Sigmoid colon (tissue), 7 donors: Measurements from ENCODE around the gene ULK3. TPM values are rescaled to one million over a fixed set of nuclear protein-coding genes. Genes with fewer than 3 reads are reported as not detected.

Experiments
- DNase-seq: peaks from one replicate; pipeline ENCODE4 v3.0.0-alpha.2; 2019
- H3K27ac ChIP-seq, 4 donors: fragments of 200-600 bp; sonication (generic); one replicate each; pipeline ENCODE4 v1.5.1; 2016 to 2019; ENCODE audit warnings: mild to moderate bottlenecking in 1 of 4
- H3K27me3 ChIP-seq, 3 donors: fragments of 200-600 bp; sonication (generic); one replicate each; pipeline ENCODE4 v1.5.1; 2019; ENCODE audit warnings: mild to moderate bottlenecking in 1 of 3
- H3K36me3 ChIP-seq, 4 donors: fragments of 200-600 bp; sonication (generic); one replicate each; pipeline ENCODE4 v1.5.1; 2016 to 2019
- H3K4me1 ChIP-seq, 4 donors: fragments of 200-600 bp; sonication (generic); one replicate each; pipeline ENCODE4 v1.5.1; 2017 to 2019
- H3K4me3 ChIP-seq, 4 donors: fragments of 200-600 bp; sonication (generic); one replicate each; pipeline ENCODE4 v1.5.1; 2017 to 2019; ENCODE audit warnings: mild to moderate bottlenecking in 2 of 4, moderate library complexity in 1 of 4
- H3K9me3 ChIP-seq, 4 donors: fragments of 200-600 bp in 3 of 4; sonication (generic) in 3 of 4; one replicate each; pipeline versions ENCODE4 v1.5.1 to v1.6.1; 2013 to 2019
- CTCF ChIP-seq, 4 experiments: fragments of 450-650 bp in 3 of 4; fragments of 200-600 bp in 1 of 4; IDR thresholded peaks; one replicate each; pipeline ENCODE4 v1.5.1; 2016 to 2019; ENCODE audit warnings: antibody characterized with exemption in 4 of 4, mild to moderate bottlenecking in 3 of 4, moderate library complexity in 2 of 4
- EP300 ChIP-seq, 4 donors: sonication (generic); formaldehyde crosslinking; IDR thresholded peaks; one replicate each; pipeline ENCODE4 v1.6.1; 2017; ENCODE audit warnings: antibody characterized with exemption in 4 of 4
- POLR2A ChIP-seq, 2 donors: fragments of 450-650 bp; IDR thresholded peaks; one replicate each; pipeline ENCODE4 v1.6.1; 2016; ENCODE audit warnings: antibody characterized with exemption in 2 of 2, mild to moderate bottlenecking in 2 of 2, moderate library complexity in 2 of 2
- POLR2AphosphoS5 ChIP-seq, 4 donors: sonication (generic); formaldehyde crosslinking; IDR thresholded peaks; one replicate each; pipeline ENCODE4 v1.6.1; 2017; ENCODE audit warnings: antibody characterized with exemption in 4 of 4
- WGBS, 2 donors: extraction: QIAGEN DNeasy Blood & Tissue Kit; methylation state at CpG; one replicate each; pipeline ENCODE4 v1.1.7; 2013; 5-methylcytosine and 5-hydroxymethylcytosine counted together
- intact Hi-C: fragments of 100-400 bp; cut with DNase I; formaldehyde crosslinking; loops from one replicate; pipeline ENCODE4 v1.15.1; 2023
- polyA plus RNA-seq, 3 donors: library from polyadenylated mRNA; stranded (reverse); fragments of 200-250 nt; gene quantifications; one replicate each; pipeline ENCODE4 v1.2.3, GENCODE V29; 2013
- total RNA-seq, 4 donors: library from RNA; depleted of rRNA; stranded (reverse); fragments of >200 nt; gene quantifications; one replicate each; pipeline ENCODE4 v1.1.0, GENCODE V29; 2016
- donor health status: healthy with polysubstance abuse.
- donor health status: Bipolar disorder and iron deficiency.
- donor health status: healthy.

The ULK3 gene
- total and polyA plus RNA-seq, 7 donors, result 21.1 to 48.6 (median 46.8) TPM

GRCh38 chr15:74827614-74828013 lies 15.3 kb downstream of the ULK3 start:
- WGBS, 2 donors, result 54 to 59% methylated on average over 5 of the region's 5 CpGs
- Histone ChIP-seq H3K36me3 (no peaks in the 10 kb centered on the region), H3K4me1 (peaks cover 0 to 11% (median 9%) of the 10 kb centered on the region in 4 donors), H3K27me3 (peaks cover 0 to 33% (median 25%) of the 10 kb centered on the region in 3 donors), H3K27ac (no peak overlapping the region), H3K9me3 (no peaks in the 10 kb centered on the region), H3K4me3 (no peak overlapping the region)
- intact Hi-C loops, result no loop called here
- no peak for TF ChIP-seq POLR2A (IDR thresholded peaks at IDR 0.05)
- no peak for TF ChIP-seq POLR2AphosphoS5 (IDR thresholded peaks at IDR 0.05)
- TF ChIP-seq CTCF (IDR thresholded peaks at IDR 0.05), result no peak
- TF ChIP-seq EP300 (IDR thresholded peaks at IDR 0.05), result no peak
- DNase-seq, result no peak

GRCh38 chr15:74826921-74827320 lies 16.0 kb downstream of the ULK3 start:
- H3K27ac ChIP-seq, result no peak overlapping the region
- WGBS, 2 donors, result 24 to 31% methylated on average over 21 of the region's 21 CpGs
- no peaks in the 10 kb centered on the region for H3K9me3 ChIP-seq
- DNase-seq, result no peak
- intact Hi-C loops, result no loop called here
- peaks cover 0 to 11% (median 9%) of the 10 kb centered on the region in 4 donors for H3K4me1 ChIP-seq
- H3K4me3 ChIP-seq, result no peak overlapping the region
- H3K27me3 ChIP-seq, result peaks cover 0 to 33% (median 25%) of the 10 kb centered on the region in 3 donors
- H3K36me3 ChIP-seq, result no peaks in the 10 kb centered on the region
- TF ChIP-seq CTCF (IDR thresholded peaks at IDR 0.05) (no peak), POLR2AphosphoS5 (IDR thresholded peaks at IDR 0.05) (no peak), POLR2A (IDR thresholded peaks at IDR 0.05) (no peak), EP300 (IDR thresholded peaks at IDR 0.05) (no peak)

GRCh38 chr15:74826364-74826819 lies 16.6 kb downstream of the ULK3 start, which contains the start of gene CPLX3:
Gene CPLX3 (plus strand): TSS chr15:74826627. CDS start chr15:74826704, 77 bp downstream.
- intact Hi-C loops, result no loop called here
- DNase-seq, result no peak
- Histone ChIP-seq H3K27ac (no peak within 1 kb of the TSS), H3K4me1 (peaks cover 0 to 11% (median 9%) of the 10 kb centered on the region in 4 donors), H3K4me3 (no peak within 1 kb of the TSS), H3K36me3 (no peaks in the 10 kb centered on the region), H3K27me3 (peaks cover 0 to 33% (median 25%) of the 10 kb centered on the region in 3 donors), H3K9me3 (no peaks in the 10 kb centered on the region)
- WGBS, 2 donors, result 5 to 8% methylated on average over 40 to 44 of the region's 44 CpGs
- no peak for TF ChIP-seq CTCF (IDR thresholded peaks at IDR 0.05)
- no peak for TF ChIP-seq POLR2AphosphoS5 (IDR thresholded peaks at IDR 0.05)
- no peak for TF ChIP-seq EP300 (IDR thresholded peaks at IDR 0.05)
- TF ChIP-seq POLR2A (IDR thresholded peaks at IDR 0.05), result no peak

GRCh38 chr15:74825866-74826265 lies 17.1 kb downstream of the ULK3 start:
- no peaks in the 10 kb centered on the region for H3K9me3 ChIP-seq
- peaks cover 0 to 6% (median 6%) of the 10 kb centered on the region in 4 donors for H3K4me1 ChIP-seq
- TF ChIP-seq POLR2A (IDR thresholded peaks at IDR 0.05) (no peak), POLR2AphosphoS5 (IDR thresholded peaks at IDR 0.05) (no peak), EP300 (IDR thresholded peaks at IDR 0.05) (no peak), CTCF (IDR thresholded peaks at IDR 0.05) (no peak)
- intact Hi-C loops, result no loop called here
- WGBS, 2 donors, result 55 to 63% methylated on average over 10 of the region's 10 CpGs
- no peak for DNase-seq
- H3K4me3 ChIP-seq, result no peak overlapping the region
- H3K27ac ChIP-seq, result no peak overlapping the region
- peaks cover 0 to 33% (median 25%) of the 10 kb centered on the region in 3 donors for H3K27me3 ChIP-seq
- no peaks in the 10 kb centered on the region for H3K36me3 ChIP-seq

GRCh38 chr15:74824976-74825375 lies 18.0 kb downstream of the ULK3 start:
- no peak overlapping the region for H3K27ac ChIP-seq
- intact Hi-C loops, result no loop called here
- H3K4me1 ChIP-seq, result peaks cover 0 to 6% (median 3%) of the 10 kb centered on the region in 4 donors
- H3K27me3 ChIP-seq, result peaks cover 0 to 33% (median 25%) of the 10 kb centered on the region in 3 donors
- no peak for TF ChIP-seq EP300 (IDR thresholded peaks at IDR 0.05)
- TF ChIP-seq CTCF (IDR thresholded peaks at IDR 0.05), result no peak
- TF ChIP-seq POLR2A (IDR thresholded peaks at IDR 0.05), result no peak
- no peak for TF ChIP-seq POLR2AphosphoS5 (IDR thresholded peaks at IDR 0.05)
- H3K9me3 ChIP-seq, result no peaks in the 10 kb centered on the region
- H3K4me3 ChIP-seq, result no peak overlapping the region
- DNase-seq, result no peak
- 80 to 83% methylated on average over 7 of the region's 7 CpGs for WGBS, 2 donors
- no peaks in the 10 kb centered on the region for H3K36me3 ChIP-seq
